NCI-H82 treated with DMSO at 0.1 percent for 48 hours (cell line): ENCODE data around the gene ZIC4.

Experiments used
- DNase-seq: peaks from one replicate; lab custom pipeline; 2025; ENCODE audit not compliant: unreplicated experiment; lab: John Stamatoyannopoulos, UW

ZIC4 gene

GRCh38 chr3:147406028-147406931 lies at the start of gene ZIC4:
Gene ZIC4, minus strand, starts transcription at chr3:147406543. Its CDS starts 3,746 bp downstream, at chr3:147402797.
- no peak for DNase-seq

- no peak for DNase-seq
These were observed 43.3 kb upstream of the ZIC4 start for GRCh38 chr3:147449669-147450068.

GRCh38 chr3:147447224-147447623 lies 40.9 kb upstream of the ZIC4 start:
- DNase-seq: no peak

GRCh38 chr3:147431751-147432150 lies 25.4 kb upstream of the ZIC4 start:
- DNase-seq: no peak

- no peak for DNase-seq
These were observed 22.4 kb upstream of the ZIC4 start for GRCh38 chr3:147428754-147429153.

- no peak for DNase-seq
These were observed 22.0 kb upstream of the ZIC4 start for GRCh38 chr3:147428326-147428725.

GRCh38 chr3:147427746-147428145 lies 21.4 kb upstream of the ZIC4 start:
- DNase-seq: no peak

GRCh38 chr3:147426931-147427330 lies 20.6 kb upstream of the ZIC4 start:
- DNase-seq: no peak

- no peak for DNase-seq
These were observed 19.1 kb upstream of the ZIC4 start for GRCh38 chr3:147425388-147425850.

- DNase-seq: no peak
These were observed 18.4 kb upstream of the ZIC4 start for GRCh38 chr3:147424581-147425387.

- DNase-seq: no peak
These were observed 17.6 kb upstream of the ZIC4 start for GRCh38 chr3:147423798-147424580.

- no peak for DNase-seq
These were observed 17.1 kb upstream of the ZIC4 start for GRCh38 chr3:147423537-147423797.

- DNase-seq: no peak
These were observed 16.5 kb upstream of the ZIC4 start for GRCh38 chr3:147422601-147423536.

GRCh38 chr3:147422196-147422595 lies 15.9 kb upstream of the ZIC4 start:
- DNase-seq: no peak

GRCh38 chr3:147421184-147421912 lies 15.0 kb upstream of the ZIC4 start:
- DNase-seq: no peak

- no peak for DNase-seq
These were observed 14.2 kb upstream of the ZIC4 start for GRCh38 chr3:147420353-147421183.

GRCh38 chr3:147419781-147420224 lies 13.5 kb upstream of the ZIC4 start:
- no peak for DNase-seq

- no peak for DNase-seq
These were observed 12.7 kb upstream of the ZIC4 start for GRCh38 chr3:147418808-147419701.
